Keratinocyte (primary cell): ENCODE data around the gene IL17C. TPM values are rescaled to one million over a fixed set of nuclear protein-coding genes. Genes with fewer than 3 reads are reported as not detected.

Experiments used
- DNase-seq: peaks from one replicate; pipeline ENCODE4 v3.0.0-alpha.2; 2011; ENCODE audit warnings: low read depth, missing footprints, low spot score
- FAIRE-seq: peaks from 2 replicates; lab custom pipeline; 2011; peaks lifted over from hg19 to GRCh38; lab: Jason Lieb, UNC
- H2AFZ ChIP-seq: 2 replicates; pipeline ENCODE4 v1.6.0; 2012; ENCODE audit warnings: low read length, control low read depth, inconsistent platforms; ENCODE audit not compliant: control insufficient read depth
- H3K27ac ChIP-seq: 2 replicates; pipeline ENCODE4 v1.5.1; 2011; ENCODE audit warnings: low read length; ENCODE audit not compliant: control insufficient read depth, insufficient read depth
- H3K27me3 ChIP-seq: 3 replicates; pipeline ENCODE4 v1.6.0; 2011; ENCODE audit warnings: low read length; ENCODE audit not compliant: control insufficient read depth, insufficient read depth; ENCODE audit errors: extremely low read depth
- H3K36me3 ChIP-seq, 2 experiments: 2 replicates in 1 of 2; 3 replicates in 1 of 2; pipeline ENCODE4 v1.5.1; 2011; ENCODE audit warnings: low read length in 2 of 2, mild to moderate bottlenecking in 1 of 2; ENCODE audit not compliant: control insufficient read depth in 2 of 2, insufficient read depth in 2 of 2; ENCODE audit errors: extremely low read depth in 1 of 2
- H3K4me1 ChIP-seq: 3 replicates; pipeline ENCODE4 v1.5.1; 2011; ENCODE audit warnings: low read length; ENCODE audit not compliant: control insufficient read depth, insufficient read depth; ENCODE audit errors: extremely low read depth
- H3K4me2 ChIP-seq: 3 replicates; pipeline ENCODE4 v1.6.0; 2011; ENCODE audit warnings: low read depth, low read length; ENCODE audit not compliant: control insufficient read depth, insufficient read depth; ENCODE audit errors: extremely low read depth
- H3K4me3 ChIP-seq, 3 experiments: fragments of 200-600 bp in 1 of 3; sonication (generic) in 1 of 3; 2 replicates in 2 of 3; 3 replicates in 1 of 3; pipeline ENCODE4 v1.5.1; 2011 to 2016; ENCODE audit warnings: low read length in 3 of 3, mild to moderate bottlenecking in 3 of 3, control low read depth in 2 of 3, inconsistent platforms in 1 of 3, low read depth in 1 of 3, mixed read lengths in 1 of 3, mixed run types in 1 of 3, moderate library complexity in 1 of 3; ENCODE audit not compliant: control insufficient read depth in 2 of 3, insufficient read depth in 2 of 3; ENCODE audit errors: extremely low read depth in 1 of 3
- H3K79me2 ChIP-seq: 2 replicates; pipeline ENCODE4 v1.6.0; 2012; ENCODE audit warnings: low read length; ENCODE audit not compliant: control insufficient read depth, insufficient read depth
- H3K9ac ChIP-seq: 3 replicates; pipeline ENCODE4 v1.6.0; 2011; ENCODE audit warnings: low read length; ENCODE audit not compliant: control insufficient read depth, insufficient read depth; ENCODE audit errors: extremely low read depth
- H3K9me1 ChIP-seq: 3 replicates; pipeline ENCODE4 v1.6.0; 2011; ENCODE audit warnings: low read length; ENCODE audit not compliant: control insufficient read depth, insufficient read depth; ENCODE audit errors: extremely low read depth
- H3K9me3 ChIP-seq: 2 replicates; pipeline ENCODE4 v1.5.1; 2012; ENCODE audit warnings: low read depth, low read length; ENCODE audit not compliant: control insufficient read depth
- H4K20me1 ChIP-seq: 3 replicates; pipeline ENCODE4 v1.6.0; 2011; ENCODE audit warnings: low read length; ENCODE audit not compliant: control insufficient read depth, insufficient read depth; ENCODE audit errors: extremely low read depth
- EZH2 ChIP-seq: IDR thresholded peaks from one replicate; pipeline ENCODE4 v1.6.1; 2012; ENCODE audit warnings: inconsistent platforms, mild to moderate bottlenecking, low read length, moderate library complexity
- dilution Hi-C: fragments of 300-500 bp; cut with MboI; formaldehyde crosslinking; loops from one replicate; pipeline ENCODE4 v1.7.0; 2020; ENCODE audit warnings: low sequenced_read_pairs; ENCODE audit not compliant: extremely low pct_ligation_motif_present
- polyA plus RNA-seq, 5 experiments: library from polyadenylated mRNA; depleted of rRNA in 3 of 5; stranded (reverse) in 3 of 5; stranded (forward) in 1 of 5; unstranded in 1 of 5; fragments of >200 nt; gene quantifications; 1 replicate in 1 of 5; 2 replicates in 3 of 5; 3 replicates in 1 of 5; pipeline versions ENCODE4 v1.2.1 to v1.2.3, GENCODE V29; 2011 to 2012; ENCODE audit warnings: missing spikeins in 2 of 5, low read depth in 1 of 5, low replicate concordance in 1 of 5
- TF ChIP-seq, protein P1 (sequence below), 3 experiments: IDR thresholded peaks in 1 of 3; conservative IDR thresholded peaks in 1 of 3; optimal IDR thresholded peaks in 1 of 3; 2 replicates in 2 of 3; 3 replicates in 1 of 3; pipeline versions ENCODE3 to v1.5.1; 2011; ENCODE audit warnings: low read length in 3 of 3, mild to moderate bottlenecking in 3 of 3, moderate library complexity in 2 of 3, control low read depth in 1 of 3, inconsistent platforms in 1 of 3; ENCODE audit not compliant: insufficient read depth in 2 of 3; ENCODE audit errors: extremely low read depth in 1 of 3

Gene IL17C
- polyA plus RNA-seq, 1 donor (not counting 4 experiments of a cell fraction or from before 2014, with no cell fraction given) = not detected

DNA sequence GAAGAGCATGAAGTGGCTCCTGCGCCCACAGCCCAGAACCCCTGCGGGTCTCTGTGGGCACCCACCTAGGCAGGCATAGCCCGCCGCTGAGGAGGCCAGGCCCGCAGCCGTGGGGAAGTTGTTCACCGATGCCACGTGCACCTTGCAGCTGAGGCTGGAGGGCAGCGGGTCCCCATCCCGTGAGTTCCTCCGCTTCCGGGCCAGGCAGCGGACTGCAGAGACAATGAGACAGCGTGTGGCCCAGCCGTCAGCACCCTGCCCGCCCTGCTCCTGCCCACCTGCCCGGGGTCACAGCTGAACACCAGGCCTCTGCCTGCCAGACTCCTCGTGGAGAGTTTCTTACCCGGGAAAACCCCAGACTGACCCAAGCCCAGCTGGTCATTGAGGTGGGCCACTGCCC lies 19.0 kb downstream of the IL17C start:
- H3K27me3 ChIP-seq = no peaks in the 10 kb centered on the region
- H3K4me3 ChIP-seq = no peak overlapping the region
- no peak for DNase-seq
- H3K4me2 ChIP-seq = no peak overlapping the region
- H4K20me1 ChIP-seq = peaks cover 22% of the 10 kb centered on the region
- FAIRE-seq = no peak
- no peaks in the 10 kb centered on the region for H3K9me3 ChIP-seq
- no peak overlapping the region for H2AFZ ChIP-seq
- H3K27ac ChIP-seq = no peak overlapping the region
- dilution Hi-C loops = loop anchor here (25.0 kb wide), 1 partner anchor 105 kb away; no protein-coding TSS in a partner anchor
- no peak overlapping the region for H3K9ac ChIP-seq
- peaks cover 43 to 44% of the 10 kb centered on the region in 2 experiments for H3K36me3 ChIP-seq
- TF ChIP-seq, protein P1, sequence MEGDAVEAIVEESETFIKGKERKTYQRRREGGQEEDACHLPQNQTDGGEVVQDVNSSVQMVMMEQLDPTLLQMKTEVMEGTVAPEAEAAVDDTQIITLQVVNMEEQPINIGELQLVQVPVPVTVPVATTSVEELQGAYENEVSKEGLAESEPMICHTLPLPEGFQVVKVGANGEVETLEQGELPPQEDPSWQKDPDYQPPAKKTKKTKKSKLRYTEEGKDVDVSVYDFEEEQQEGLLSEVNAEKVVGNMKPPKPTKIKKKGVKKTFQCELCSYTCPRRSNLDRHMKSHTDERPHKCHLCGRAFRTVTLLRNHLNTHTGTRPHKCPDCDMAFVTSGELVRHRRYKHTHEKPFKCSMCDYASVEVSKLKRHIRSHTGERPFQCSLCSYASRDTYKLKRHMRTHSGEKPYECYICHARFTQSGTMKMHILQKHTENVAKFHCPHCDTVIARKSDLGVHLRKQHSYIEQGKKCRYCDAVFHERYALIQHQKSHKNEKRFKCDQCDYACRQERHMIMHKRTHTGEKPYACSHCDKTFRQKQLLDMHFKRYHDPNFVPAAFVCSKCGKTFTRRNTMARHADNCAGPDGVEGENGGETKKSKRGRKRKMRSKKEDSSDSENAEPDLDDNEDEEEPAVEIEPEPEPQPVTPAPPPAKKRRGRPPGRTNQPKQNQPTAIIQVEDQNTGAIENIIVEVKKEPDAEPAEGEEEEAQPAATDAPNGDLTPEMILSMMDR (optimal IDR thresholded peaks at IDR 0.05 in 1 of 3, IDR thresholded peaks at IDR 0.05 in 1 of 3, conservative IDR thresholded peaks at IDR 0.05 in 1 of 3; ENCODE audit: extremely low read depth in 1 of 3, insufficient read depth in 2 of 3, low read length in 3 of 3) = no peak
- no peak for TF ChIP-seq EZH2
- H3K4me1 ChIP-seq = peaks cover 8% of the 10 kb centered on the region
- no peaks in the 10 kb centered on the region for H3K9me1 ChIP-seq
- peaks cover 52% of the 10 kb centered on the region for H3K79me2 ChIP-seq

DNA sequence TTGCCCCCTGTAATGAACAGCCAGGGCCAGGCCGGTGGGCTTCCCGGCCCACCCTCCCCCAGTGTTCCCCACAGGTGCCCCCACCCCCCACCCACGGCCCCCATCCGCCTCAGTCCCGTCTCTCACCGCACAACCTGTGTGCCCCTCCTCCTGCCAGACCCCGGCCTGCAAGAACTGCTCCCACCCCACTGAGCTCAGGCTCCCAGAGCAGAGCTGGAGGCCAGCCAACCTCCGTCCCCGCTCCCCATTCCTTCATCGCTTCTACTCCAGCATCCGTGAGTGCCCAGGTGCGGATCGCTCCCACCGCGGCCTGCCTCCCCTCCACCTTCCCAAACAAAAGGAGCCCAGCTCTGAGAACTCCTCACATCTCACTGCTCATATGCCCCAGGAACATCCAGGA lies 20.3 kb downstream of the IL17C start:
- FAIRE-seq = no peak
- DNase-seq = no peak
- H2AFZ ChIP-seq = no peak overlapping the region
- H3K9me1 ChIP-seq = no peaks in the 10 kb centered on the region
- H3K27me3 ChIP-seq = no peaks in the 10 kb centered on the region
- no peaks in the 10 kb centered on the region for H3K9me3 ChIP-seq
- H3K79me2 ChIP-seq = peaks cover 63% of the 10 kb centered on the region
- H3K4me1 ChIP-seq = peaks cover 8% of the 10 kb centered on the region
- peaks cover 35 to 42% of the 10 kb centered on the region in 2 experiments for H3K36me3 ChIP-seq
- H3K27ac ChIP-seq = no peak overlapping the region
- no peak overlapping the region for H3K9ac ChIP-seq
- H3K4me3 ChIP-seq = no peak overlapping the region
- TF ChIP-seq, protein P1 (optimal IDR thresholded peaks at IDR 0.05 in 1 of 3, IDR thresholded peaks at IDR 0.05 in 1 of 3, conservative IDR thresholded peaks at IDR 0.05 in 1 of 3; ENCODE audit: extremely low read depth in 1 of 3, insufficient read depth in 2 of 3, low read length in 3 of 3) = no peak
- no peak for TF ChIP-seq EZH2
- no peak overlapping the region for H3K4me2 ChIP-seq
- peaks cover 22% of the 10 kb centered on the region for H4K20me1 ChIP-seq
- dilution Hi-C loops = loop anchor here (25.0 kb wide), 1 partner anchor 104 kb away; no protein-coding TSS in a partner anchor
